DND-41 (cell line): ENCODE measurements around the gene COL4A1.

ENCODE experiments used
- ATAC-seq: fragments of 200-7000 bp; cut with Tn5 transposase; 3 replicates; pipeline ENCODE4 v1.9.1; 2021; ENCODE audit warnings: low read depth; ENCODE audit not compliant: insufficient read depth
- DNase-seq: peaks from one replicate; pipeline ENCODE4 v3.0.0-alpha.2; 2020
- H2AFZ ChIP-seq: 2 replicates; pipeline ENCODE4 v1.6.0; 2012; ENCODE audit warnings: low read depth, low read length
- H3K27ac ChIP-seq: 2 replicates; pipeline ENCODE4 v1.5.1; 2012; ENCODE audit warnings: low read length, inconsistent platforms
- H3K27me3 ChIP-seq: fragments of 200-600 bp; sonication (generic); 2 replicates; pipeline ENCODE4 v1.6.0; 2012; ENCODE audit warnings: low read length, mild to moderate bottlenecking, inconsistent platforms; ENCODE audit not compliant: insufficient read depth, poor library complexity
- H3K36me3 ChIP-seq: 2 replicates; pipeline ENCODE4 v1.5.1; 2012; ENCODE audit warnings: low read length, inconsistent platforms; ENCODE audit not compliant: insufficient read depth
- H3K4me1 ChIP-seq: 2 replicates; pipeline ENCODE4 v1.5.1; 2012; ENCODE audit warnings: mild to moderate bottlenecking, low read length; ENCODE audit not compliant: insufficient read depth
- H3K4me2 ChIP-seq: 2 replicates; pipeline ENCODE4 v1.6.0; 2012; ENCODE audit warnings: mild to moderate bottlenecking, moderate library complexity, low read length, inconsistent platforms; ENCODE audit not compliant: insufficient read depth
- H3K4me3 ChIP-seq, 2 experiments: fragments of 200-600 bp in 1 of 2; shearing (Covaris generic) in 1 of 2; 2 replicates each; pipeline ENCODE4 v1.5.1; 2012 to 2016; ENCODE audit warnings: inconsistent platforms in 2 of 2, low read length in 2 of 2, mild to moderate bottlenecking in 2 of 2, low read depth in 1 of 2, moderate library complexity in 1 of 2
- H3K79me2 ChIP-seq: 2 replicates; pipeline ENCODE4 v1.6.0; 2012; ENCODE audit warnings: low read length, inconsistent platforms; ENCODE audit not compliant: insufficient read depth
- H3K9ac ChIP-seq: 2 replicates; pipeline ENCODE4 v1.6.0; 2012; ENCODE audit warnings: low read depth, mild to moderate bottlenecking, inconsistent platforms, low read length, moderate library complexity
- H3K9me3 ChIP-seq: 2 replicates; pipeline ENCODE4 v1.5.1; 2012; ENCODE audit warnings: low read length, moderate library complexity, mild to moderate bottlenecking, inconsistent platforms; ENCODE audit not compliant: insufficient read depth, severe bottlenecking
- H4K20me1 ChIP-seq: 2 replicates; pipeline ENCODE4 v1.6.0; 2012; ENCODE audit warnings: low read length; ENCODE audit not compliant: insufficient read depth
- EZH2 ChIP-seq: IDR thresholded peaks from 3 replicates; pipeline ENCODE4 v1.6.1; 2012; ENCODE audit warnings: borderline replicate concordance, low read depth, mild to moderate bottlenecking, moderate library complexity, low read length, inconsistent platforms; ENCODE audit not compliant: severe bottlenecking
- TF ChIP-seq, protein P1 (sequence below): IDR thresholded peaks from 2 replicates; pipeline ENCODE4 v1.5.1; 2012; ENCODE audit warnings: borderline replicate concordance, low read length, moderate library complexity, mild to moderate bottlenecking; ENCODE audit not compliant: poor library complexity, severe bottlenecking; ENCODE audit errors: extremely low read depth

Gene COL4A1

DNA sequence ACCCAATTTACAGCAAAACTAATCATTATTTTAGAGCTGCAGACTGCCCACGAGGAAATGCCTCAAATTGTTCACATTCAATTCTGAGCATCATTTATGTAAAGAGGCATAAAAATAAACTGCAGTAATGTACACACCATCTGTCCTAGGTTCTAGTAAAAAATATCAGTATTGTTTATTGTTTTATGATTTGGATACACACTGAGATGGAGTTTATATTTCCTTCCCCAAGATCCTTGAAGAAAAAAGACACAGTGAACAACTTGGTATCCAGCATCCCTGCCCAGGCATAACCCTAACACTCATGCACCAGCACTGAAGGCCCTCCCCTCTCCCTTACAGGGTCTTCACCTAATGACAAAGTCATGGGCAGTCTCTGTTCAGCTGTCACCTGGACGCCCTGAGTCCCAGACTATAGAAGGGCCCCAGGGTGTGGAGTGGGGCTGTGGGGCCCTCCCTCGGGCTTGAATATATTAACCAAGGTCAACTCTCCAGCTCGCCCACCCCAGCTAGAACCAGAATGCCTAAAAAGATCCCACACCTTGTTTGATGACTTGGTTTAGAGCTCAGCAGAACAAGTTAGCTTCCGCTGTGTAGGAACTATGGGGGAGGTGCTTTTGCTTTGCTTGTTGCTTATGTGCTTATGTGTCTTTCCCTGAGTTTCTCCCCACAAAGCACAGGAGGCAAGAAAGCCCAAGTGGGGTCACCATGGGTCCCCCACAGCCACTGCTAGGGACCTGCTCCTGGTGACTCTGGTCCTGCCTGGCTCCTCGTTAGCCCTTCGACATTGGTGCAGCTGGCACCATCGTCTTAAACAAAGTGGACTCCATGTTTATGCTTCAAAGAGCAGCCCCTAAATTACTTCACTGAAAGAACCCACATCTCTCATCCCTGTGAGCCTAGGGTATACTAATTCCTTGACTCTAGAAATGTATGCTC is 111.1 kb downstream of the COL4A1 start:
- H4K20me1 ChIP-seq, result 0 out of 2 replicates have a peak, but pooled peaks cover 3% of the 10 kb centered on the region

DNA sequence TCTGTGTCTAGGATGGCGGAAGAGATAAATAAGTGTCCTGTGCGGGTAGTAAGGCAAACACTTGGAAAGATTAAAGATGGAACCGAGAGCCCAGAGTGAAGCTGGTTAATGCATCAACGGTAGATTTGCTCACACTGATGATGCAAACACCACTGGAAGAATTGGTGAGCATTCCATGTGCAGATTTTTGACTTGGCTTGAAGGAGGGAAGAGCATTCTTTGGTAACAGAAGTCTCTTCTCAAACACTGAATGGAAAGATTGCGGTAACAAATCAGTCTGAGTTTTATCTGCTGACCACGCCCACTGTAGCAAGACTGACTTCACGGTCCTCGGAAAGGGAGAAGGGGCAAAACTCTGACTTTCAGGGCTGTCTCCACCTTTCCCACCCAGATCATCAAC is 112.5 kb downstream of the COL4A1 start:
- no peak for TF ChIP-seq EZH2
- TF ChIP-seq, protein P1, sequence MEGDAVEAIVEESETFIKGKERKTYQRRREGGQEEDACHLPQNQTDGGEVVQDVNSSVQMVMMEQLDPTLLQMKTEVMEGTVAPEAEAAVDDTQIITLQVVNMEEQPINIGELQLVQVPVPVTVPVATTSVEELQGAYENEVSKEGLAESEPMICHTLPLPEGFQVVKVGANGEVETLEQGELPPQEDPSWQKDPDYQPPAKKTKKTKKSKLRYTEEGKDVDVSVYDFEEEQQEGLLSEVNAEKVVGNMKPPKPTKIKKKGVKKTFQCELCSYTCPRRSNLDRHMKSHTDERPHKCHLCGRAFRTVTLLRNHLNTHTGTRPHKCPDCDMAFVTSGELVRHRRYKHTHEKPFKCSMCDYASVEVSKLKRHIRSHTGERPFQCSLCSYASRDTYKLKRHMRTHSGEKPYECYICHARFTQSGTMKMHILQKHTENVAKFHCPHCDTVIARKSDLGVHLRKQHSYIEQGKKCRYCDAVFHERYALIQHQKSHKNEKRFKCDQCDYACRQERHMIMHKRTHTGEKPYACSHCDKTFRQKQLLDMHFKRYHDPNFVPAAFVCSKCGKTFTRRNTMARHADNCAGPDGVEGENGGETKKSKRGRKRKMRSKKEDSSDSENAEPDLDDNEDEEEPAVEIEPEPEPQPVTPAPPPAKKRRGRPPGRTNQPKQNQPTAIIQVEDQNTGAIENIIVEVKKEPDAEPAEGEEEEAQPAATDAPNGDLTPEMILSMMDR, result no peak
- no peak for ATAC-seq
- no peaks in the 10 kb centered on the region for H3K36me3 ChIP-seq
- no peak overlapping the region for H3K27ac ChIP-seq
- 0 out of 2 replicates have a peak, but pooled peaks cover 3% of the 10 kb centered on the region for H4K20me1 ChIP-seq
- no peaks in the 10 kb centered on the region for H3K4me1 ChIP-seq
- H3K9ac ChIP-seq, result no peak overlapping the region
- no peak overlapping the region for H3K4me2 ChIP-seq
- no peaks in the 10 kb centered on the region for H3K9me3 ChIP-seq
- H3K79me2 ChIP-seq, result no peaks in the 10 kb centered on the region
- no peak for DNase-seq
- no peak overlapping the region for H2AFZ ChIP-seq
- no peak overlapping the region for H3K4me3 ChIP-seq
- peaks cover 40% of the 10 kb centered on the region for H3K27me3 ChIP-seq

More for the DNA sequence above, 111.1 kb downstream of the COL4A1 start:
- no peak overlapping the region for H2AFZ ChIP-seq
- no peaks in the 10 kb centered on the region for H3K79me2 ChIP-seq
- no peak overlapping the region for H3K27ac ChIP-seq
- H3K4me3 ChIP-seq, result no peak overlapping the region
- no peaks in the 10 kb centered on the region for H3K36me3 ChIP-seq
- H3K27me3 ChIP-seq, result peaks cover 32% of the 10 kb centered on the region
- H3K9me3 ChIP-seq, result no peaks in the 10 kb centered on the region
- no peak for TF ChIP-seq EZH2
- TF ChIP-seq, protein P1, result no peak
- H3K4me2 ChIP-seq, result no peak overlapping the region
- DNase-seq (no peak), ATAC-seq (no peak)
- no peak overlapping the region for H3K9ac ChIP-seq
- H3K4me1 ChIP-seq, result no peaks in the 10 kb centered on the region

DNA sequence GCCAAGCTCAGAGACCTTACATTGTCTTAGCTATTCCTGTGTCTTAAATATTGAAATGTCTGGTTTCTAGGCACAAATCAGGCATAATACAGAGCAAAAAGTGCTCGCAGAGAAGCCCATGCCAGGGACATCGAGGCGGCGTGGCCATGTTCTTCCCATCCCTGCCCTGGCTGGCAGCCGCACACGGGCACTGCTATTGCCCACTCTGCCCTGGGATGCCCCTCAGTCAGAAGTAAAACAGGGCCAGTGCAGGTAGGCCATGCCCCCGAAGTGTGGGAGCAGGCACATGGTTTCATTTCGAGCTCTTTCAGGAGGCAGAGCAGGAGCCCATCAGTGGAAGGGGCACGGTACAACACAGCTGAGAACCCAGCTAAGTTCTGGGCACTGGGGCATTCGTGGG is 113.5 kb downstream of the COL4A1 start:
- Histone ChIP-seq H3K4me1 (no peaks in the 10 kb centered on the region), H3K4me3 (no peak overlapping the region), H3K9me3 (no peaks in the 10 kb centered on the region), H3K36me3 (no peaks in the 10 kb centered on the region), H3K9ac (no peak overlapping the region), H3K27me3 (peaks cover 37% of the 10 kb centered on the region), H2AFZ (no peak overlapping the region), H3K79me2 (no peaks in the 10 kb centered on the region), H3K4me2 (no peak overlapping the region), H3K27ac (no peak overlapping the region), H4K20me1 (0 out of 2 replicates have a peak, but pooled peaks cover 3% of the 10 kb centered on the region)
- DNase-seq, result no peak
- TF ChIP-seq EZH2, result no peak
- TF ChIP-seq, protein P1, result no peak
- no peak for ATAC-seq
